ENCODE measurements around the gene TLDC2. TPM values are rescaled to one million over a fixed set of nuclear protein-coding genes. Genes with fewer than 3 reads are reported as not detected.

TLDC2 gene
- total RNA-seq, 1 donor from 2014 or later = 0.25 TPM

GRCh38 chr20:36860339-36860738 lies 15.6 kb upstream of the TLDC2 start:
- H3K4me3 ChIP-seq (ENCODE audit: low read depth, low read length) = no peak overlapping the region
- no peaks in the 10 kb centered on the region for H3K36me3 ChIP-seq (ENCODE audit: control insufficient read depth, insufficient read depth, low read length)
- DNase-seq (ENCODE audit: low read depth) = no peak
- H3K27me3 ChIP-seq (ENCODE audit: control insufficient read depth, insufficient read depth, low read length) = no peaks in the 10 kb centered on the region
- no peak for TF ChIP-seq CTCF (IDR thresholded peaks at IDR 0.05; ENCODE audit: insufficient read depth, low read length, poor library complexity, severe bottlenecking)

DNA sequence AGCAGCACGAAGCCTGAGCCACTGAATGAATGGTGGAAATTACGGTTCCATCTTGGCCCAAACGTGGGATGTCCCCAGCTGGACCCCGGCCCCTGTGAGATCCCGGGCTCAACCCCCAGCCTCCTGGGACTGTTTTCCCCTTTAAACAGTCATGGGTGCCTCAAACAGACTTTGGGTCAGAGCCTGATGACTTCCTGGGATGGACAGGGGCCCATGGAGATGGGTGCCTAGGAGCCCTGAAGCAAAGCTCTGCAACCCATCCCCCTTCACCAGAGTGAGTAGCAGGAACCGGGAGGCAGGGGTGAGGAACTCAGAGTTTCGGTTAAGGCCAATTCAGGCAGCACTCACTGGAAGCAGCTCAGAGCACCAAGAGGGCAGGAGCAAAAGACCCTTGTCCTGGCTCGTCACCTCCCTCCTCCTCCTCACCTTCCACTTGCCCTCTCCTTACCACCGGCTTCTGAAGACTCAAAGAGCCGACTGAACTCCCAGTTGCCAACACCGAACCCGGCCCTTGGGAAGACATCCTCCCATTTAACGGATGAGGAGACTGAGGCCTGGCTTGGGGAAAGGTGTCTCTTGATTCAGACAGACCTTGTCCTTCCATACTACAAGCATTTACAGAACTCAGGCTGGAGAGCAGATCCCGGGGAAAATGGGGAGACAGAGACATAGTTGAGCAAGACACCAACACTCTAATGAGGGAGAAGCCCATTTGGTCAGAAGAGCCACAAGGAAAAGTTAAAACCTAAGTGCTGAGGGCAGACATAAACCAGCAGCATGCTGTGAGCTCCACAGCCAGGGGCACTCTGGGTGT lies 14.9 kb upstream of the TLDC2 start:
- no peak for DNase-seq (ENCODE audit: low read depth)
- Histone ChIP-seq H3K4me3 (ENCODE audit: low read depth, low read length) (peak overlapping the region; percentile 58), H3K27me3 (ENCODE audit: control insufficient read depth, insufficient read depth, low read length) (no peaks in the 10 kb centered on the region), H3K36me3 (ENCODE audit: control insufficient read depth, insufficient read depth, low read length) (no peaks in the 10 kb centered on the region)
- no peak for TF ChIP-seq CTCF (IDR thresholded peaks at IDR 0.05; ENCODE audit: insufficient read depth, low read length, poor library complexity, severe bottlenecking)

DNA sequence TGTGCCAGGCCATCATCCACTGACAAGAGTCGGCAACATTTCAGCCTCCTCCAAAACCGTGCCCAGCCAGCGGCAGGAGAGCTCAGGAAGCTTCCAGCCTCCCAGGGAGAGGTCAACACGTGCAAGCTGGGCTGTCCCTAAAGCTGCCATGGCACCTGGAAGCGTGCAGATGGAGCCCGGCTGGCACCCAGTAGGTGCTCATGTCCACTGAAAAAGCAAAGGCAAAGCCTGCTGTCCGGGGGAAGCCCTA lies 14.4 kb upstream of the TLDC2 start:
- TF ChIP-seq CTCF (IDR thresholded peaks at IDR 0.05; ENCODE audit: insufficient read depth, low read length, poor library complexity, severe bottlenecking) = no peak
- Histone ChIP-seq H3K27me3 (ENCODE audit: control insufficient read depth, insufficient read depth, low read length) (no peaks in the 10 kb centered on the region), H3K4me3 (ENCODE audit: low read depth, low read length) (peak overlapping the region; percentile 58), H3K36me3 (ENCODE audit: control insufficient read depth, insufficient read depth, low read length) (no peaks in the 10 kb centered on the region)
- DNase-seq (ENCODE audit: low read depth) = no peak

DNA sequence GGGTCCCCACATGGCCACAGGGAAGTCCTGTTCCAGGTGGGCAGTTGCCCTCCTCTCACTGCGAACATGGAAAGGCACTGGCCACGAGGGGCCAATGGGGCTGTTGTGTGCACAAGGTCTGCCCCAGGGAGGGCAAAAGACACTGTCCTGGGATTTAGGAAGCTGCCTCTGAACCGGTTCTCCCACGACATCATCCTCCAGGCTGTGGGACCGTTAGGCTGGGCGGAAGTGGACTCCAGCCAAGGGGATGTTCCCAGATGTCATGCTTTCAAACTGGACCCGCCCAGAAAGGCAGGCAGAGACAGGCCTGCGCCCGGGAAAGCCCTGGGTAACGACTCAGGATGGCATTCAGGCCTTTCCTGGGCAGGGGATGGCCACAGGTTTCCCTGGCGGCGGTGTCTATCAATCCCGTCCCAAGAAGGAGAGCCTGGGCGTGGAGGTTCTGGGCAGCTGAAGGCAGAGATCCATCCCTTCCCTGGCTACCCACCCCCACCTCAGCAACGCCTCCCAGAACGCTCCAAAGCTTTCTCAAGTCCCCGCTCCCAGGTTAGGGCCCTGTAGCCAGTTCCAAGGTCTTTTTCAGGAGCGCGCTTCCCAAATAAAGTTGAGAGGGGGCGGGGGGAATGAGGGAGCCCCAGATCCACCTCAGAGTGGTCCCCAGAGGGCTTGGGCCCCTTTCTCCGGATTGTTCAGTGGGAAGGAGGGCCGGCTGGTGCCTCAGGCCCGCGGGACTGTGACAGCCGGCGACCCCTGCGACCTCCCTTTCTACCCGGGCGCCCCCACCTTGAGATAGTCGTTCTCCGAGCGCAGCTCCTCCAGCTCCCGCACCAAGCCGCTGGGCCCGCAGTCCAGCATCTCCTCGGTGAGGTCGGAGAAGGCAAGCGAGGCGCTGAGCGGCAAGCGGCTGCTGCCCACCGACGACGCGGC lies 13.8 kb upstream of the TLDC2 start:
- TF ChIP-seq CTCF (IDR thresholded peaks at IDR 0.05; ENCODE audit: insufficient read depth, low read length, poor library complexity, severe bottlenecking) = no peak
- Histone ChIP-seq H3K4me3 (ENCODE audit: low read depth, low read length) (peak overlapping the region; percentile 58), H3K27me3 (ENCODE audit: control insufficient read depth, insufficient read depth, low read length) (no peaks in the 10 kb centered on the region), H3K36me3 (ENCODE audit: control insufficient read depth, insufficient read depth, low read length) (no peaks in the 10 kb centered on the region)
- no peak for DNase-seq (ENCODE audit: low read depth)

GRCh38 chr20:36862857-36863668 lies 12.9 kb upstream of the TLDC2 start:
- no peak for TF ChIP-seq CTCF (IDR thresholded peaks at IDR 0.05; ENCODE audit: insufficient read depth, low read length, poor library complexity, severe bottlenecking)
- no peak for DNase-seq (ENCODE audit: low read depth)
- H3K36me3 ChIP-seq (ENCODE audit: control insufficient read depth, insufficient read depth, low read length) = no peaks in the 10 kb centered on the region
- H3K4me3 ChIP-seq (ENCODE audit: low read depth, low read length) = peak overlapping the region; percentile 58
- H3K27me3 ChIP-seq (ENCODE audit: control insufficient read depth, insufficient read depth, low read length) = no peaks in the 10 kb centered on the region

All from kidney epithelial cell (primary cell).